Astrocyte of the cerebellum (primary cell): ENCODE results near the gene CRELD2.

ENCODE experiments used
- DNase-seq: peaks from one replicate; pipeline ENCODE4 v3.0.0-alpha.2; 2011; ENCODE audit warnings: low read depth
- H3K4me3 ChIP-seq: 2 replicates; pipeline ENCODE4 v1.5.1; 2011; ENCODE audit warnings: mild to moderate bottlenecking, low read depth, low read length, moderate library complexity
- in situ Hi-C: cut with HindIII; loops from 2 replicates; pipeline ENCODE4 v1.10.0; 2017; ENCODE audit warnings: low sequenced_read_pairs
- TF ChIP-seq, protein P1 (sequence below): IDR thresholded peaks from 2 replicates; pipeline ENCODE4 v1.5.1; 2012; ENCODE audit warnings: low read length, low read depth, moderate library complexity, mild to moderate bottlenecking; ENCODE audit errors: missing control alignments

Gene CRELD2

DNA sequence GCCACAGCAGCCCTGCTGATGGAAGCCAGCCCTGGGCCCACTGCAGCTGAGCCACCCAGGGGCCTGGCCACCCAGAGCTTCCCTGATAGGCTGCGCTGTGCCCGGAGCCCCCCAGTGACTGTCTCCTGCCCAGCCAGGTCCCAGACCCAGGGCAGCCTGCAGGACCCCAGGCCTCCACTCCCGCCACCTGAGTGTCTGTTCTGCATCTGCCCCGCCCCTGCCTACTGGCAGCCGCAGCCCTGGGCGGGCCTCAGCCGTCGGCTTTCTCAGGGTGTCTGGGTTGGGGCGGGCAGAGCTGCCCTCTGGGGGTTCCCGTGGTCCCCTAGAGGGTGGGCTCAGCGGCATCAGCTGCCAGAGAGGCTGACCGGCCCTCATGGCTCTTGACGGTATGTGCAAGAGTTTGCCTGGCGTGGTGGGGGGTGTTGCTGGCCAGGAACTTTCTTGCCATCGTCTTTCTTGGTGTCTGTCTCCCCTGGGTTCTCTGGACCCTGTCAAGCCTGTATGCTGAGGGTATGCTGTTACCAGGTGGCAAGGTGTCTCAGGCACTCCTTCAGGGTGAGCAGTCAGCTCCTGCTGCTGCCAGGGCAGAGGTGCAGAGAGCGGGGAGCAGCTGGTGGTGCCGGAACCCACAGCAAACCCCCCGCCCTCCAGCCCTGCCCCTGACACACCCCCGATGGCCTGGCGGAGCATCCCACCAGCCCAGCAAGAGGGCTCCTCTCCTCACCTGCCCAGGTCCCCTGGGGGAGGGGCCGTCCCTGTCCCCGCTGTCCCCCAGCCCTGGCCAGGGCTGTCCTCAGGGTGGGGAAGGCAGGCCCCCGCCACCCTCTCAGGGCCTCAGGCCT, 29.9 kb downstream of the CRELD2 start:
- TF ChIP-seq, protein P1, sequence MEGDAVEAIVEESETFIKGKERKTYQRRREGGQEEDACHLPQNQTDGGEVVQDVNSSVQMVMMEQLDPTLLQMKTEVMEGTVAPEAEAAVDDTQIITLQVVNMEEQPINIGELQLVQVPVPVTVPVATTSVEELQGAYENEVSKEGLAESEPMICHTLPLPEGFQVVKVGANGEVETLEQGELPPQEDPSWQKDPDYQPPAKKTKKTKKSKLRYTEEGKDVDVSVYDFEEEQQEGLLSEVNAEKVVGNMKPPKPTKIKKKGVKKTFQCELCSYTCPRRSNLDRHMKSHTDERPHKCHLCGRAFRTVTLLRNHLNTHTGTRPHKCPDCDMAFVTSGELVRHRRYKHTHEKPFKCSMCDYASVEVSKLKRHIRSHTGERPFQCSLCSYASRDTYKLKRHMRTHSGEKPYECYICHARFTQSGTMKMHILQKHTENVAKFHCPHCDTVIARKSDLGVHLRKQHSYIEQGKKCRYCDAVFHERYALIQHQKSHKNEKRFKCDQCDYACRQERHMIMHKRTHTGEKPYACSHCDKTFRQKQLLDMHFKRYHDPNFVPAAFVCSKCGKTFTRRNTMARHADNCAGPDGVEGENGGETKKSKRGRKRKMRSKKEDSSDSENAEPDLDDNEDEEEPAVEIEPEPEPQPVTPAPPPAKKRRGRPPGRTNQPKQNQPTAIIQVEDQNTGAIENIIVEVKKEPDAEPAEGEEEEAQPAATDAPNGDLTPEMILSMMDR = no peak
- no peak overlapping the region for H3K4me3 ChIP-seq
- in situ Hi-C loops = no loop called here
- no peak for DNase-seq

DNA sequence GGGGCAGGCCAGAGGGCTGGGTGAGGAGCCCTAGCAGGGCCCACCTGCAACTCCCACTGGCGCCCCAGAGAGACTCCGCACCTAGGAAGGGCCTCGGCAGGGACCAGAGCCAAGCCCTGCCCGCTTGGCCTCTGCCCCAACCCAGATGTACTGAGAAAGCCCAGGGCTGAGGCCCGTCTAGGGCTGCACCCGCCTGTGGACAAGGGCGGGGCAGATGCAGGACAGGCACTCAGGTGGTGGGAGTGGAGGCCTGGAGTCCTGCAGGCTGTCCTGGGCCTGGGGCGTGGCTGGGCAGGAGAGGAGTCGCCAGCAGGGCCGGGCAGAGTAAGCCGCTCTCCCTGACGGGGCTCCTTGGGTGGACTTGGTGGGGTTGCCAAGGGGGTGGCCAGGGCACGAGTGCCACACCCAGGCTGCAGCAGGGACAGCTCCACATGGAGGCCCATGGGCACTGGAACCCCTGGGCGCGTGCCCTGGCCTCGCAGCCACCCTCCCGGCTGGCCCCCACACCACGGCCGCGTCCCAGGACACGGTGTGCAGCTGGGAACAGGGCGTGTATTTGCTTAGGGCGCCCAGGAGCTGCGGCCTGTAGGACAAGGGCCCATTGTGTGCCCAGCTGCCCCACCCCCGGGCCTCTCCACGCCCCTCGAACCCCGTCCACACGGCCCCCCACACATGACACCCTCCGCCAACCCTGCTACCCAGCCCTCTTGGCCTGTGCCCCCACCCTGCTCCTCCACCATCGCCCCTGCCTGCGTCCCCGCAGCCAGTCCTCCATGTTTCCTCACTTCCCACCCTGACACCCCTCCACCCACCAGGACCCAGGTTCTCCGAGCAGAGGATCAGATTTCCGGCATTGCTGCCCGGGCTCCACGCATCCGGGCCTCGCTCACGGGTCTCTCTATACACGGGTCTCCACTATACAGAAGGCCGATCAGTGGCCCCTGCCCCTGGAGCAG, 30.8 kb downstream of the CRELD2 start:
- in situ Hi-C loops = no loop called here

DNA sequence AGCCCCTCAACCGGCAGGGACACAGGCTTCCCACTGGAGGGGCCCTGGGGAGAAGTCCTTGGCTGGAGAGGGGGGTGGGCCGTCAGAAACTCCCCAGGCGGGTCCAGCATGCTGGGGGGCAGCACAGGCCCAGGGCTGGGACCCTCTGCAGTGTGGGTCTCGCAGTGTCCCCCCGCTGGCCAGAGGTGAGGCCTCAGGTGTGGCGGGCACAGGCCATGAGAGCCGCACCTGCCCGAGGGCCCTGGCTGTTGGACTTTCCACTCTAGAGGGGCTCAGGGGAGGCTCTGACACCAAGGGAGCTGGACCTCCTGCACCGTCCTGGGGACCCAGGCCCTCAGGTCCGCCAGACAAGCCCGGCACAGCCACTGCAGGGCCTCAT, 31.5 kb downstream of the CRELD2 start:
- H3K4me3 ChIP-seq = no peak overlapping the region
- in situ Hi-C loops = no loop called here
- no peak for DNase-seq
- TF ChIP-seq, protein P1 = no peak

More for the DNA sequence above, 30.8 kb downstream of the CRELD2 start:
- no peak overlapping the region for H3K4me3 ChIP-seq
- no peak for DNase-seq
- TF ChIP-seq, protein P1 = no peak

DNA sequence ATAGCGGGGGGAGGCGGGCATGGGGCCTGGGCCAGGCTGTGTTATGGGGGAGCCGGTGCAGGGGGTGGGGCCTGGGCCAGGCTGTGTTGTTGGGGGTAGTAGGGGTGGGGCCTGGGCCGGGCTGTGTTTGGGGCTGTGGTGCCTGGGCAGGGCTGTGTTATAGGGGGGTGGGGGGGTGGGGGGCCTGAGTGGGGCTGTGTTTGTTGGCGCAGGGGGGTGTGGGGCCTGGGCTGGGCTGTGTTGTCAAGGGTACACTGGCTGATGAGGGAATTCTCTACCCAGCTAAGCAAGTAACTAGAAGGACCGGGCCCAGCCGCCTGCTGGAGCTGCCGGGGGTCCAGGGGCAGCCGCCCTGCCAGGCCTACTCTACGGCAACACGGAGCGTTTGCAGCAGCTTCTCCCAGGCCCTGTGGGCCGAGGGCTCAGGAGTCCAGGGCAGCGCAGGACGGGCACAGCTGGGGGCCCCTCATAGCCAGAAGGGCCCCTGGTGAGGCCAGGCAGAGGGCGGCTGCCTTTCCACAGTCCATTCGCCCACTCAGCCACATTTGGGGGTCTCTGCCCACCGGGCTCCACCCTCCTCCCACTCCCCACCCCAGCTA, 32.1 kb downstream of the CRELD2 start:
- no peak overlapping the region for H3K4me3 ChIP-seq
- in situ Hi-C loops = no loop called here
- DNase-seq = no peak
- TF ChIP-seq, protein P1 = no peak

DNA sequence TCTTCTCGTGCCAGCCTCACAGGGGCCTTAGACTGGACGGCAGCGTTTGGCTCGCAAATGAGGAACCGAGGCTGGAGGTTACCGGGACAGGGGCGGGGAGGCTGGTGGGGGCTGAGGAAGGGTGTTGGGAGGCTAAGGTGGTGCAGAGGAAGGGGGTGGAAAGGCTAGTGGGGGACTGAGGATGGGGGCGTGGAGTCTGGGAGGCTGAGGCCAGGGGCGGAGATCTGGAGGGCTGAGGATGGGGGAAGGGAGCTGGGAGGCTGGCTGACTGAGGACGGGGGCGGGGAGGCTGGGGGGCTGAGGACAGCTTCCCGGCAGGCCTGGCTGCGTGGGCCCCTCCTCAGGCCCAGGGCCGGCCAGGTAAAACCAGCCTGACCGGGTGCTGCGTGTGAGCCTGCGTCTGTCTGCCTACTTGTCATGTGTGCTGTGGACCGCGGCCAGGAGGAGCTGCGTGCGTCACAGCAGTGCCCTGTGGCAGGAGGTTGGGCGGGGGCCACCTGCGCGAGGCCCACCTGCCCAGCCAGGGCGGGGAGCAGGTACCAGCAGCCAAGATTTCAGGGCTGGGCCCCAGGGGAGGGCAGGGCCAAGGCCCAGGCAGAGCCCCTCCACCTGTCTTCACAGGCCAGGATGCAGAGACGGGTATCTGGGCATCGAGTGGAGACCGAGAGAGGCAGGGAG, 32.7 kb downstream of the CRELD2 start:
- DNase-seq = no peak
- H3K4me3 ChIP-seq = no peak overlapping the region
- TF ChIP-seq, protein P1 = no peak
- in situ Hi-C loops = no loop called here

DNA sequence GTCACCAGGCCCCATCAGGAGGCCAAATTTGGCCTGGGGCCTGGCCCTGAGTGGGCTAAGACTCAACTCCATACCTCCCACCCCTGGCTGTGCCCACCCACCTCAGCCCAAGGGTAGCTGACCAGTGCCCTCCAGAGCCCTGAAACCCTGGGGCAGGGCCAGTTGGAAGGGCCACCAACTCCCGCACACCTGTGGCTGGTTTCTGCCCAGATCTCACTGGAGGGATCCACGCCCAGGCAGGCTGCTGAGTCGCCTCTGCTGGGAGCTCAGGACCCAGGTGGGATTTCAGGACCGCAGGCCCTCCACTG, 33.2 kb downstream of the CRELD2 start:
- H3K4me3 ChIP-seq = no peak overlapping the region
- in situ Hi-C loops = no loop called here
- TF ChIP-seq, protein P1 = no peak

More for the DNA sequence above, 33.2 kb downstream of the CRELD2 start:
- no peak for DNase-seq
